ENCODE measurements around the gene TMTC2.

TMTC2 gene

GRCh38 chr12:82682326-82682725 is 4.4 kb upstream of the TMTC2 start:
- no peak for DNase-seq (ENCODE audit: low spot score)

- no peak for DNase-seq (ENCODE audit: low spot score)
Measured at GRCh38 chr12:82682851-82683261, 3.9 kb upstream of the TMTC2 start.

GRCh38 chr12:82685790-82686167 is 927 bp upstream of the TMTC2 start:
- peak; percentile 95 for DNase-seq (ENCODE audit: low spot score)

- peak; percentile 68 for DNase-seq (ENCODE audit: low spot score)
Measured at GRCh38 chr12:82687021-82688011, 610 bp downstream of the TMTC2 start.

- peak; percentile 18 for DNase-seq (ENCODE audit: low spot score)
Measured at GRCh38 chr12:82688035-82688501, 1.4 kb downstream of the TMTC2 start.

GRCh38 chr12:82688596-82688995 is 1.9 kb downstream of the TMTC2 start:
- DNase-seq (ENCODE audit: low spot score), result no peak

- DNase-seq (ENCODE audit: low spot score), result no peak
Measured at GRCh38 chr12:82690006-82690405, 3.3 kb downstream of the TMTC2 start.

GRCh38 chr12:82691513-82691912 is 4.8 kb downstream of the TMTC2 start:
- no peak for DNase-seq (ENCODE audit: low spot score)

GRCh38 chr12:82694276-82694675 is 7.6 kb downstream of the TMTC2 start:
- no peak for DNase-seq (ENCODE audit: low spot score)

GRCh38 chr12:82694970-82695369 is 8.3 kb downstream of the TMTC2 start:
- DNase-seq (ENCODE audit: low spot score), result no peak

- DNase-seq (ENCODE audit: low spot score), result no peak
Measured at GRCh38 chr12:82695531-82695930, 8.8 kb downstream of the TMTC2 start.

GRCh38 chr12:82696543-82696942 is 9.8 kb downstream of the TMTC2 start:
- no peak for DNase-seq (ENCODE audit: low spot score)

- DNase-seq (ENCODE audit: low spot score), result peak; percentile 12
Measured at GRCh38 chr12:82698708-82699564, 12.2 kb downstream of the TMTC2 start.

GRCh38 chr12:82705774-82706173 is 19.1 kb downstream of the TMTC2 start:
- DNase-seq (ENCODE audit: low spot score), result no peak

- no peak for DNase-seq (ENCODE audit: low spot score)
Measured at GRCh38 chr12:82708061-82708879, 21.6 kb downstream of the TMTC2 start.

- no peak for DNase-seq (ENCODE audit: low spot score)
Measured at GRCh38 chr12:82709794-82710355, 23.2 kb downstream of the TMTC2 start.

- DNase-seq (ENCODE audit: low spot score), result no peak
Measured at GRCh38 chr12:82710741-82711140, 24.0 kb downstream of the TMTC2 start.

- no peak for DNase-seq (ENCODE audit: low spot score)
Measured at GRCh38 chr12:82714427-82714826, 27.7 kb downstream of the TMTC2 start.

GRCh38 chr12:82721726-82722125 is 35.0 kb downstream of the TMTC2 start:
- no peak for DNase-seq (ENCODE audit: low spot score)

- no peak for DNase-seq (ENCODE audit: low spot score)
Measured at GRCh38 chr12:82723093-82723492, 36.4 kb downstream of the TMTC2 start.

- no peak for DNase-seq (ENCODE audit: low spot score)
Measured at GRCh38 chr12:82723891-82724290, 37.2 kb downstream of the TMTC2 start.
